Measurements from ENCODE around the gene GAB1. TPM values are rescaled to one million over a fixed set of nuclear protein-coding genes. Genes with fewer than 3 reads are reported as not detected.

Gene GAB1
- total RNA-seq, 1 donor from 2014 or later, result 63.3 TPM

DNA sequence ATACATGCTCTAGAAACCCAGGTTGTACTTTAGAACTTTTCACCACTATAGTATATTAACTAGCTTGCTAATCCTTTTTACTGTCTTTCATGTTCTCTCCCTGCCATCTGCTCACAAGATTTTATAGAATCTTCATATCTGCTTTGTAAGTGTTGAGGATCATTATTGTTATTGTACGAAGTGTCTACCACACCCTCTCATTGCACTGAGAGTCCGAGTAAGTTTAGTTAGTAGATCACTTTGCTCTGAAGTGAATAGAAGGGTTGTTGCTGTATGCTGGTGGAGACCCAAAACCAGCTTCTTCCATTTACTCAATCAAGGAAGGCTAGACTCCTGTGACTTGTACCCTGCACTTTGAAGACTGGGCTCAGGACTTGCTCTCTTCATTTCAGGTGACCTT, 17.1 kb downstream of the GAB1 start:
- peaks cover 71% of the 10 kb centered on the region for H3K4me1 ChIP-seq
- H3K27ac ChIP-seq, result no peak overlapping the region

GRCh38 chr4:143354990-143355389, 18.3 kb downstream of the GAB1 start:
- ATAC-seq, result no peak
- Histone ChIP-seq H3K9me3 (no peaks in the 10 kb centered on the region), H3K27ac (no peak overlapping the region), H3K4me1 (peaks cover 83% of the 10 kb centered on the region), H3K4me3 (no peak overlapping the region), H3K27me3 (ENCODE audit: low read depth) (no peaks in the 10 kb centered on the region), H3K36me3 (no peaks in the 10 kb centered on the region)
- intact Hi-C loops (cut with DNase I), result no loop called here
- no peak for DNase-seq
- no peak for TF ChIP-seq CTCF (IDR thresholded peaks at IDR 0.05)

More for the DNA sequence above, 17.1 kb downstream of the GAB1 start:
- intact Hi-C loops (cut with DNase I), result no loop called here
- no peak for TF ChIP-seq CTCF (IDR thresholded peaks at IDR 0.05)
- ATAC-seq (no peak), DNase-seq (no peak)
- H3K4me3 ChIP-seq, result no peak overlapping the region
- no peaks in the 10 kb centered on the region for H3K9me3 ChIP-seq
- no peaks in the 10 kb centered on the region for H3K36me3 ChIP-seq
- H3K27me3 ChIP-seq (ENCODE audit: low read depth), result no peaks in the 10 kb centered on the region

- no peaks in the 10 kb centered on the region for H3K9me3 ChIP-seq
- TF ChIP-seq CTCF (IDR thresholded peaks at IDR 0.05), result no peak
- no peak overlapping the region for H3K4me3 ChIP-seq
- no peak for DNase-seq
- no peaks in the 10 kb centered on the region for H3K27me3 ChIP-seq (ENCODE audit: low read depth)
- intact Hi-C loops (cut with DNase I), result no loop called here
- H3K36me3 ChIP-seq, result no peaks in the 10 kb centered on the region
- ATAC-seq, result peak in 1 of 2 donors; percentile 46
- H3K27ac ChIP-seq, result no peak overlapping the region
- H3K4me1 ChIP-seq, result peaks cover 90% of the 10 kb centered on the region
Observed at GRCh38 chr4:143355540-143356217, 19.0 kb downstream of the GAB1 start.

GRCh38 chr4:143356493-143356892, 19.8 kb downstream of the GAB1 start:
- H3K27me3 ChIP-seq (ENCODE audit: low read depth), result no peaks in the 10 kb centered on the region
- no peaks in the 10 kb centered on the region for H3K36me3 ChIP-seq
- no peak overlapping the region for H3K4me3 ChIP-seq
- TF ChIP-seq CTCF (IDR thresholded peaks at IDR 0.05), result no peak
- H3K9me3 ChIP-seq, result no peaks in the 10 kb centered on the region
- H3K27ac ChIP-seq, result no peak overlapping the region
- intact Hi-C loops (cut with DNase I), result no loop called here
- peak in 1 of 2 donors; percentile 38 for ATAC-seq
- no peak for DNase-seq
- H3K4me1 ChIP-seq, result peaks cover 92% of the 10 kb centered on the region

- H3K9me3 ChIP-seq, result no peaks in the 10 kb centered on the region
- intact Hi-C loops (cut with DNase I), result no loop called here
- DNase-seq, result no peak
- H3K27me3 ChIP-seq (ENCODE audit: low read depth), result no peaks in the 10 kb centered on the region
- H3K4me3 ChIP-seq, result no peak overlapping the region
- peaks cover 92% of the 10 kb centered on the region for H3K4me1 ChIP-seq
- ATAC-seq, result no peak
- no peaks in the 10 kb centered on the region for H3K36me3 ChIP-seq
- no peak overlapping the region for H3K27ac ChIP-seq
- TF ChIP-seq CTCF (IDR thresholded peaks at IDR 0.05), result no peak
Observed at GRCh38 chr4:143357161-143357845, 20.6 kb downstream of the GAB1 start.

All from lower lobe of right lung (tissue), 2 donors.